IMR-90 (cell line): ENCODE results near the gene NRP2. TPM values are rescaled to one million over a fixed set of nuclear protein-coding genes. Genes with fewer than 3 reads are reported as not detected.

Source experiments
- ATAC-seq: fragments of 200-7000 bp; cut with Tn5 transposase; 2 replicates; pipeline ENCODE4 v1.9.1; 2020; ENCODE audit warnings: low read depth, mild to moderate bottlenecking, moderate library complexity
- BruUV-seq: library from RNA; stranded (reverse); fragments of 400-500 nt; replicated peaks from 2 replicates; lab custom pipeline; 2021; lab: Mats Ljungman, UMichigan
- CTCF ChIA-PET: fragments of 300-600 bp; formaldehyde crosslinking; extraction: SDS; loops from one replicate; lab custom pipeline; 2021; ENCODE audit warnings: antibody characterized with exemption; lab: Yijun Ruan, JAX
- POLR2A ChIA-PET: fragments of 300-600 bp; sonication (Branson Sonifier 250); formaldehyde crosslinking; loops from one replicate; lab custom pipeline; 2022; ENCODE audit warnings: antibody characterized with exemption; ENCODE audit not compliant: unreplicated experiment; lab: Charles Lee
- DNase-seq: peaks from one replicate; pipeline ENCODE4 v3.0.0; 2013
- H2AFZ ChIP-seq: replicated peaks from 2 replicates; pipeline ENCODE3; 2013; ENCODE audit warnings: low read length, mild to moderate bottlenecking; ENCODE audit not compliant: poor library complexity
- H2AK5ac ChIP-seq: 2 replicates; pipeline ENCODE4 v1.6.1; 2013; ENCODE audit warnings: low read depth, low read length, inconsistent platforms
- H2AK9ac ChIP-seq: replicated peaks from 2 replicates; pipeline ENCODE3; 2013; ENCODE audit warnings: mild to moderate bottlenecking, low read depth, low read length, moderate library complexity; ENCODE audit not compliant: poor library complexity
- H2BK120ac ChIP-seq: 2 replicates; pipeline ENCODE4 v1.6.1; 2013; ENCODE audit warnings: low read depth, low read length, inconsistent platforms
- H2BK15ac ChIP-seq: 3 replicates; pipeline ENCODE4 v1.6.1; 2013; ENCODE audit warnings: low read depth, low read length, inconsistent platforms
- H2BK20ac ChIP-seq: 2 replicates; pipeline ENCODE4 v1.6.1; 2013; ENCODE audit warnings: low read depth, mild to moderate bottlenecking, inconsistent platforms, low read length, moderate library complexity
- H2BK5ac ChIP-seq: 2 replicates; pipeline ENCODE4 v1.6.1; 2013; ENCODE audit warnings: mild to moderate bottlenecking, low read depth, low read length, inconsistent platforms; ENCODE audit not compliant: poor library complexity, severe bottlenecking
- H3K14ac ChIP-seq: replicated peaks from 2 replicates; pipeline ENCODE4 v1.6.1; 2013; ENCODE audit warnings: low read depth, low read length, inconsistent platforms
- H3K18ac ChIP-seq: 2 replicates; pipeline ENCODE4 v1.6.1; 2013; ENCODE audit warnings: low read depth, low read length, control low read depth
- H3K23ac ChIP-seq: 2 replicates; pipeline ENCODE4 v1.6.1; 2013; ENCODE audit warnings: low read depth, low read length, inconsistent platforms
- H3K27ac ChIP-seq: 2 replicates; pipeline ENCODE4 v1.5.1; 2013; ENCODE audit warnings: mild to moderate bottlenecking, control low read depth, low read length; ENCODE audit not compliant: insufficient read depth
- H3K27me3 ChIP-seq: 2 replicates; pipeline ENCODE4 v1.6.1; 2013; ENCODE audit warnings: low read length; ENCODE audit not compliant: control insufficient read depth, insufficient read depth
- H3K36me3 ChIP-seq: 2 replicates; pipeline ENCODE4 v1.6.1; 2013; ENCODE audit warnings: low read length, mixed read lengths; ENCODE audit not compliant: control insufficient read depth, insufficient read depth
- H3K4ac ChIP-seq: 2 replicates; pipeline ENCODE4 v1.6.1; 2013; ENCODE audit warnings: low read depth, low read length, inconsistent platforms
- H3K4me1 ChIP-seq: 2 replicates; pipeline ENCODE4 v1.6.1; 2013; ENCODE audit warnings: low read length, mixed read lengths; ENCODE audit not compliant: control insufficient read depth, insufficient read depth
- H3K4me2 ChIP-seq: 2 replicates; pipeline ENCODE4 v1.6.1; 2013; ENCODE audit warnings: low read depth, mild to moderate bottlenecking, control low read depth, low read length, moderate library complexity
- H3K4me3 ChIP-seq: 2 replicates; pipeline ENCODE4 v1.5.1; 2013; ENCODE audit warnings: low read depth, mild to moderate bottlenecking, control low read depth, low read length, moderate library complexity; ENCODE audit not compliant: insufficient read depth
- H3K56ac ChIP-seq: 2 replicates; pipeline ENCODE4 v1.6.1; 2013; ENCODE audit warnings: low read length, inconsistent platforms; ENCODE audit not compliant: insufficient read depth; ENCODE audit errors: extremely low read depth
- H3K79me1 ChIP-seq, 2 experiments: 2 replicates each; pipeline ENCODE4 v1.6.1; 2013; ENCODE audit warnings: low read length in 2 of 2, inconsistent platforms in 1 of 2, low read depth in 1 of 2
- H3K9ac ChIP-seq: 2 replicates; pipeline ENCODE4 v1.6.1; 2013; ENCODE audit warnings: low read depth, low read length, control low read depth
- H3K9me1 ChIP-seq: 2 replicates; pipeline ENCODE4 v1.6.1; 2013; ENCODE audit warnings: low read length, inconsistent platforms; ENCODE audit not compliant: insufficient read depth
- H3K9me3 ChIP-seq: 2 replicates; pipeline ENCODE4 v1.6.1; 2013; ENCODE audit warnings: low read length; ENCODE audit not compliant: control insufficient read depth, insufficient read depth
- H4K20me1 ChIP-seq: 2 replicates; pipeline ENCODE4 v1.6.1; 2013; ENCODE audit warnings: low read length, inconsistent platforms; ENCODE audit not compliant: insufficient read depth
- H4K5ac ChIP-seq: 2 replicates; pipeline ENCODE4 v1.6.1; 2013; ENCODE audit warnings: mild to moderate bottlenecking, low read depth, low read length, control low read depth
- H4K8ac ChIP-seq, 2 experiments: 2 replicates each; pipeline ENCODE4 v1.6.1; 2013; ENCODE audit warnings: low read depth in 2 of 2, low read length in 2 of 2, control low read depth in 1 of 2, inconsistent platforms in 1 of 2
- H4K91ac ChIP-seq: 2 replicates; pipeline ENCODE4 v1.6.1; 2013; ENCODE audit warnings: low read depth, low read length, inconsistent platforms; ENCODE audit not compliant: insufficient read depth
- MAFK ChIP-seq: IDR thresholded peaks from 2 replicates; pipeline ENCODE4 v1.6.1; 2012; ENCODE audit warnings: low read depth, low read length, improper control_type of control experiment
- SMC3 ChIP-seq: fragments of 150-350 bp; IDR thresholded peaks from 2 replicates; pipeline ENCODE4 v1.6.1; 2016; ENCODE audit warnings: low read depth, mild to moderate bottlenecking, antibody characterized with exemption, low read length, moderate library complexity
- WGBS, 2 experiments: methylation state at CpG; one replicate each; pipeline versions ENCODE4 v1.1.5 to v1.1.7; 2013; ENCODE audit warnings: missing lambda C conversion rate in 2 of 2; ENCODE audit not compliant: insufficient read length in 1 of 2; ENCODE audit errors: extremely low coverage in 2 of 2; 5-methylcytosine and 5-hydroxymethylcytosine counted together
- dilution Hi-C: fragments of 300-500 bp; cut with HindIII; formaldehyde crosslinking; loops from one replicate; pipeline ENCODE4 v1.14.3; 2018; ENCODE audit warnings: low sequenced_read_pairs; ENCODE audit not compliant: unreplicated experiment
- in situ Hi-C: fragments of 300-500 bp; cut with MboI; formaldehyde crosslinking; loops from 3 replicates; pipeline ENCODE4 v1.14.3; 2019; ENCODE audit warnings: low sequenced_read_pairs, inconsistent platforms, mixed read lengths
- intact Hi-C: fragments of 100-400 bp; cut with micrococcal nuclease; formaldehyde crosslinking; loops from 2 replicates; pipeline ENCODE4 v1.10.0; 2022
- polyA plus RNA-seq, 3 experiments: library from polyadenylated mRNA; depleted of rRNA; stranded (reverse); fragments of >200 nt; gene quantifications; 2 replicates each; pipeline ENCODE4 v1.2.3, GENCODE V29; 2012; ENCODE audit warnings: low replicate concordance in 1 of 3
- total RNA-seq: library from RNA; depleted of rRNA; stranded (reverse); fragments of >200 nt; gene quantifications from 2 replicates; pipeline ENCODE4 v1.2.3, GENCODE V29; 2012

NRP2 gene
- total and polyA plus RNA-seq, 2 of the 4 experiments (the other 2 are of a cell fraction): 46.4 to 51.3 TPM

DNA sequence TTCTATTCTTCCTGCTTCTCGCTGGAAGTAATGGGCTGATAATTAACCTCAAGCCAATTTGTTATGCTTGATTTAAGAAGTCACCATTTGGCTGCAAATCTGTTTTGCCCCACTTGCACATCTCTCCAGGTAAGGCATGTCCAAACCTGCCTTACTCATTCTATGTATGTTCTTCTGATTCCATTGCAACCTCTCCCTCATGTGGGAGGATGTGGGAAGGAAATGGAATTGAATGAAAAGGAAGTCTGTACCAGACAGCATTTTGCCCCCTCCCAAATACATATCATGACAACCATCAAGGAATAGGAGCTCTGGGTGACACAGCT, 131.7 kb downstream of the NRP2 start:
- DNase-seq (no peak), ATAC-seq (no peak)
- no peak overlapping the region for H2AK5ac ChIP-seq
- H2AFZ ChIP-seq: no peak overlapping the region
- H3K4me2 ChIP-seq: no peak overlapping the region
- H3K4me1 ChIP-seq: no peaks in the 10 kb centered on the region
- no peak overlapping the region for H3K56ac ChIP-seq
- no peak overlapping the region for H2BK20ac ChIP-seq
- peaks cover 23% of the 10 kb centered on the region for H3K27me3 ChIP-seq
- H3K79me1 ChIP-seq: no peaks in the 10 kb centered on the region
- no peak overlapping the region for H3K14ac ChIP-seq
- in situ Hi-C loops: no loop called here
- H3K4me3 ChIP-seq: no peak overlapping the region
- no peaks in the 10 kb centered on the region for H4K20me1 ChIP-seq
- POLR2A ChIA-PET: no interaction called here
- no peaks in the 10 kb centered on the region for H3K36me3 ChIP-seq
- H4K5ac ChIP-seq: no peak overlapping the region
- no peak overlapping the region for H4K91ac ChIP-seq
- no peak overlapping the region for H3K4ac ChIP-seq
- no peak overlapping the region for H3K27ac ChIP-seq
- no peak overlapping the region for H3K9ac ChIP-seq
- no peak overlapping the region for H4K8ac ChIP-seq
- dilution Hi-C loops: no loop called here
- intact Hi-C loops: loop anchor here (5.0 kb wide), 1 partner anchor 132 kb away; the partner anchor contains the start of gene NRP2
- no peak overlapping the region for H2BK5ac ChIP-seq
- no peak overlapping the region for H3K18ac ChIP-seq
- no peaks in the 10 kb centered on the region for H3K9me1 ChIP-seq
- TF ChIP-seq SMC3 (no peak), MAFK (no peak)
- CTCF ChIA-PET: interaction anchor here (0.6 to 0.7 kb wide), 2 partner anchors 124 to 292 kb away, joined by 3 read pairs; no protein-coding TSS in a partner anchor
- no peak overlapping the region for H3K23ac ChIP-seq
- no peaks in the 10 kb centered on the region for H3K9me3 ChIP-seq
- H2AK9ac ChIP-seq: no peak overlapping the region
- no CpG with 5 or more reads among the region's 1 CpG for WGBS, 2 experiments
- no TSS peak for BruUV-seq
- no peak overlapping the region for H2BK120ac ChIP-seq
- no peak overlapping the region for H2BK15ac ChIP-seq
